Endothelial cell (in vitro differentiated cells): ENCODE results near the gene ESPL1. TPM values are rescaled to one million over a fixed set of nuclear protein-coding genes. Genes with fewer than 3 reads are reported as not detected.

ENCODE experiments used
- DNase-seq: peaks from one replicate; pipeline ENCODE4 v3.0.0; 2021; ENCODE audit warnings: low spot score
- H3K27ac Mint-ChIP-seq: one replicate; pipeline ENCODE4 v1.8.0; 2021; ENCODE audit warnings: mixed read lengths, inconsistent platforms; ENCODE audit not compliant: unreplicated experiment
- H3K27me3 Mint-ChIP-seq: one replicate; pipeline ENCODE4 v1.8.0; 2021; ENCODE audit warnings: mild to moderate bottlenecking, moderate library complexity, mixed read lengths, inconsistent platforms; ENCODE audit not compliant: unreplicated experiment
- H3K36me3 Mint-ChIP-seq: one replicate; pipeline ENCODE4 v1.8.0; 2021; ENCODE audit warnings: mild to moderate bottlenecking, low read depth, mixed read lengths, inconsistent platforms; ENCODE audit not compliant: unreplicated experiment
- H3K4me1 Mint-ChIP-seq: one replicate; pipeline ENCODE4 v1.8.0; 2021; ENCODE audit warnings: mild to moderate bottlenecking, mixed read lengths, inconsistent platforms; ENCODE audit not compliant: unreplicated experiment
- H3K4me3 Mint-ChIP-seq: one replicate; pipeline ENCODE4 v1.8.0; 2021; ENCODE audit warnings: mild to moderate bottlenecking, mixed read lengths, inconsistent platforms; ENCODE audit not compliant: unreplicated experiment
- H3K9me3 Mint-ChIP-seq: one replicate; pipeline ENCODE4 v1.8.0; 2021; ENCODE audit warnings: mixed read lengths, inconsistent platforms; ENCODE audit not compliant: unreplicated experiment
- CTCF ChIP-seq: fragments of 200-600 bp; sonication (generic); IDR thresholded peaks from one replicate; pipeline ENCODE4 v1.5.0; 2021; ENCODE audit warnings: antibody characterized with exemption; ENCODE audit not compliant: unreplicated experiment
- total RNA-seq: library from RNA; stranded (reverse); fragmentation: NEBNext Ultra II Directional; extraction: Animal tissue kit (Norgen Biotek cat#: 25700); gene quantifications from one replicate; pipeline ENCODE4 v1.2.1, GENCODE V29; 2021; ENCODE audit not compliant: unreplicated experiment

The ESPL1 gene
- total RNA-seq, 1 donor from 2014 or later = 11.8 TPM

DNA sequence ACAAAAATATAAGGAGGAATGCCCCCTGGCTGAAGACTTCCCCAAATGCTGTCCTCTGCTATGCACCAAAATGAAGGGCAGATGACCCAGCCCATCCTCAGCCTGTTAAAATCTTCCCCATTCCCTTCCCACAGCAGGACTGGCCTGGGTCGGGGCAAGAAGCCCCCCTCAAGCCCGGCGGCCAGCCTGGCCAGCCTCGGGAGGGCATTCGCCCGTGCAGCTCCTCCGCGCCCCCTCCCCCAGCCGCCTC, 36.5 kb upstream of the ESPL1 start:
- no peak for DNase-seq
- Mint-ChIP-seq H3K36me3 (peaks cover 3% of the 10 kb centered on the region), H3K4me1 (peaks cover 28% of the 10 kb centered on the region), H3K9me3 (no peaks in the 10 kb centered on the region), H3K27me3 (peaks cover 21% of the 10 kb centered on the region), H3K4me3 (peak overlapping the region; percentile 59), H3K27ac (no peak overlapping the region)
- TF ChIP-seq CTCF = no peak

GRCh38 chr12:53231921-53232645, 36.0 kb upstream of the ESPL1 start, which contains the start of gene RARG:
RARG (minus strand) TSS chr12:53232209; CDS start chr12:53227545, 4,664 bp downstream.
- peak within 1 kb of the TSS; percentile 67 for H3K27ac Mint-ChIP-seq
- peak within 1 kb of the TSS; percentile 87 for H3K4me3 Mint-ChIP-seq
- H3K9me3 Mint-ChIP-seq = no peaks in the 10 kb centered on the region
- peaks cover 29% of the 10 kb centered on the region for H3K4me1 Mint-ChIP-seq
- DNase-seq = no peak
- no peak for TF ChIP-seq CTCF
- H3K36me3 Mint-ChIP-seq = peaks cover 3% of the 10 kb centered on the region
- peaks cover 18% of the 10 kb centered on the region for H3K27me3 Mint-ChIP-seq

- Mint-ChIP-seq H3K4me1 (peaks cover 29% of the 10 kb centered on the region), H3K27me3 (peaks cover 16% of the 10 kb centered on the region), H3K4me3 (peak overlapping the region; percentile 87), H3K9me3 (no peaks in the 10 kb centered on the region), H3K27ac (peak overlapping the region; percentile 67), H3K36me3 (peaks cover 3% of the 10 kb centered on the region)
- DNase-seq = no peak
- no peak for TF ChIP-seq CTCF
These were observed 35.2 kb upstream of the ESPL1 start for GRCh38 chr12:53232646-53233461.

- H3K9me3 Mint-ChIP-seq = no peaks in the 10 kb centered on the region
- TF ChIP-seq CTCF = no peak
- H3K27ac Mint-ChIP-seq = no peak overlapping the region
- DNase-seq = no peak
- peaks cover 25% of the 10 kb centered on the region for H3K4me1 Mint-ChIP-seq
- H3K36me3 Mint-ChIP-seq = peaks cover 3% of the 10 kb centered on the region
- peaks cover 16% of the 10 kb centered on the region for H3K27me3 Mint-ChIP-seq
- no peak overlapping the region for H3K4me3 Mint-ChIP-seq
These were observed 34.4 kb upstream of the ESPL1 start for GRCh38 chr12:53233671-53234121.
